ENCODE results near the gene RASSF1.

RASSF1 gene

DNA sequence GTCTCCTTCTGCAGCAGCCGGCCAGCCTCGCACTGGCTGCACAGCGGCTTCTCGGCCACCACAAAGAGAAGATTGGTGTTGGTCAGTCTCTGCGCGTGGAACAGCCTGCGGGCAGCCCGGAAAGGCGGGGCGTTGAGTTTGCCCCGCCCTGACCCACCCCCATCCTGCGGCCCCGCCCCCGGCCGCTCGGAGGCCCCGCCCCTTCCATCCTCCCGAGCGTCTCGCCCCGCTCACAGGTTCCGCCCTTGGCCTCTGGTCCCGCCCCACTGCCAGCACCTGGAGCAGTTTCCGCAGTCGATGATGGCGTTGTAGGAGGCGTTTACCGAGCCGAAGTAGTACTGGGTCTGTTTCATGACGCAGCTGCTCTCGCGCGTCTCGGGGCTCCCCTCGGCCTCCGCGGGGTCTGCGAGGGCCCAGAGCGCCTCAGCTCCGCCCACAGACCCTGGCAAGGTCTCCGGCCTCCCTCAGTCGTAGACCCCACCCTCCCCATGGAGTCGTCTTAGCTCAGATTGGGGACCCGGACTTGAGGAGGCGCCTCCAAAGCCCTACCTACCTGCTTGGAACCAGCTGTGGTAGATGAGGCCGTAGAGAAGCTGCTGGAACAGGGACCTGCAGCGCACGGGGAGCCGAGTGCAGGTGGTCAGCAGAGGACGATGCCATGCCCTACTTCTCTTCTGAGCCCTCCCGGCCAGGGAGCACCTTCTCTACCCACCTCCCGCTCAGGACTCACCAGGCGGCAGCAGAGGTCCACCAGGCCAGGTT, 24.6 kb upstream of the RASSF1 start:
- DNase-seq = no peak

DNA sequence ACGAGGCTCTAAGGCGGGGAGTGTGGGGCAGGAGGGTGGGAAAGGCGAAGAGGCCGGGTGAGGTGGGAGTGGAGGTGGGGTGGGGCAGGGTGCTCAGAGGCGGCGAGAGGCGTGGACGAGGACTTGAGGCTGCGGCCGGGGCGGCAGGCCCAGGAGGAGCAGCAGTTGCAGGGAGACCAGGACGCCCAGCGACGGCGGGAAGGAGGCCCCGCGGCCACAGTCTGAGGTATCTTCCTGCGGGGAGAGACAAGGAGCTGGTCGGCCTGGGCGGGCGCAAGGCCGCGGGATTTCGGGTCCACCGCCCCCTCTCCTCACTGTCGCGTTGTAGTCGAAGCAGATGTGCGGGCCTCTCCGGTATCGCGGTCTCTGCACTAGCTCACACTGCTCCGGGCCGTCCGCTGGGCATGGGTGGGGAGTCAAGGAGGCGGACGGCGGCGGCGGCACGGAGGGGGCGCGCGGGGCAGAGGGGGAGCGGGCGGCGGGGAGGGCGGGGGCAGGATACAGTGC, 24.0 kb upstream of the RASSF1 start:
- no peak for DNase-seq

DNA sequence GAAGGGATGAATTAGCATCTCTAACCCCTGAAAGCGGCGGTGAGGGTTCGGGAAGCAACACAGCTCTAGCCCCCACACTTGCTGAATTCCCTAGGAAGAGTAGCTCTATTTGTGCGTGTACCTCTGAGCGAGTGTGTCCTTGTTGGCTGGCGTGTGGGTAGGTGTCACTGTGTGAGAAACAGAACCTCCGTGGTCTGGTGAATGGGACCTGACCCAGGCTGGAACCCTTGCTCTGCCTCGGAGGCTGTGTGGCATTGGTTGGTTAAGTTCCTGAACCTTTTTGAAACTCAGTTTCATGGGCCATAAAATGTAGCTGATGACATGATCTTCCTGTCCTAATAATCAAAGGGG, 19.1 kb upstream of the RASSF1 start:
- DNase-seq = no peak

DNA sequence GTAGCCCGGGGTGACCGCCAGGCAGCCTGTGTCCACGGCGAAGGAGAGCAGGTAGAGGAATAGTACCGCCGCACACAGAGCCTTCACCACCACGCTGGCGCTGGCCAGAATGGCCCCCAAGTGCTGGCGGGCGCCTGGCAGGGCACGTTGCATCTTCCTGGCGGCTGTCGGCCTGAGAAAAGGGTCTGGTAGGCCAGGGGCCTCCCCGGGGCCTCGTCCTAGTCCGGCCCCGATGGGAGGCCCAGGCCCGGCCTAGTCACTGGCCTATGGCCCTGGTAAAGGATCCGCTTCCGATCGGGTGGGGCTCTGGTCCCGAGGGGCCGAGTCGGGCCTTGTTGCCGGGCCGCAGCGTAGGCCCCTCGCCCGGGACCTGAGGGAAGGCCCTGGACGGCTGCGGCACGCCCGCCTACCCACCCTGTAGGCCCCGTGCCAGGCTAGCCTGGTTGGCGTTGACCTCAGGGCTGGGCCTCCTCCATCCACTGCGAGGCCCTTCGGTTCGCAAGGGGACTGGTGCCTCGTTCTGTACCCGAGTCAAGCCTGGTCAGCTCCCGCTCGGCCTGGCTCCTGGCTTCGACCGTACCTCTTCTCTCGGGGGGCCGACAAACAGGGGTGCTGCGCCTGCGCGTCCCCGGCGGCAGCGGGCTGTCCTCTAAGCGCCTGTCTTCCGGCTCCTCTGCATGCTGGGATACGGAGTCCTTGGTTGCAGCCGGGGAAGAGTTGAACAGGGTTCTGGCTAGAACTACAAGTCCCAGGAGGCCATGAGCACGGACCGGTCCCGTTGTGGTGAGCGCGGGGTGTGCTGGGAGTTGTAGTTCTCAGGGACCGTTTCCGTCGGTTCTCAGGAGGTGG, 18.5 kb upstream of the RASSF1 start, which contains the start of gene TMEM115:
TMEM115 (minus strand) TSS at position 611 of the 849 bp plus-strand sequence; CDS start at position 153, 458 bp downstream.
- peak; percentile 87 for DNase-seq

DNA sequence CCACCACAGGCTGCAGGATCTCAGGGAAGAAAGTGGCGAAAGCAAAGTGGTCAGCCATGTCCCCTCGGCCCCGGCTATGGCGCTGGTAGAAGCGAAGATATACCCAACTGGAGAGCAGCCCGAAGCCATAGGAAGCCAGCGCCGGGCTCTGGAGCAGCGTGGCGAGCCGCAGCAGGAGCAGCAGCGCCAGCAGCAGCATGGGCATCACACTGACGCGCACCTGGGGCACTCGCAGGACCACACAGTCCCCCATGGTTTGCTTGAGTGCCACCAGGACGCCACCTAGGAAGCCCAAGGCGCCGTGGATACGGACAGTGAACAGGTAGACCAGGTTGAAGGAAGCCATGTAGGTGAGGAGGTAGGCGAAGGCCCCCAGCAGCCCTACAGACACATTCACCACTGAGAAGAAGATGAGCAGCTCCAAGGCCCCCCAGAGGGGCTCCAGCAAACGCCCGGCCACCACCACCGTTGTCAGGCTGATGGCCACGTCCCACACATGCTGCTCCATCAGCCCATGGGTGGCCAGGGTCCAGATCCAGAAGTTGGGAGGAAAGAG, 17.8 kb upstream of the RASSF1 start:
- DNase-seq = no peak

DNA sequence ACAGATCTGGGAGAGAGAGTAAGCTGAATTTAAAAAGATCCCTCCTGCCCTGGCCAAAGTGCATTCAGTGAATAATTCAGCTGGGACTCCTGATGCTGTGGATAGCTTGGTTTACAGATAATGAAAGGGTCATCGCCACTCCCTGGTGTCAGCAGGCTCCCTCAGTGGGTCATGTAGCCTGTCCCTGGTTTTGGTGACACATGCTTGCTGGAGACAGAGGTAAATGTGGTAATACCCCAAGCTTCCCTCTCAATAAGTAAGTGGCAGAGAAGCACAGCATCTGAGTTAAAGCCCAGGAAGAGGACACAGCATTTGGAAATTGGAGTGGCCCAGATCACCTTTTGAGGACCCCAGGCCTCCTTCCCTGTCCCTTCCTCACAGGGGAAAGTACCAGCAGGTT, 16.8 kb upstream of the RASSF1 start:
- no peak for DNase-seq

DNA sequence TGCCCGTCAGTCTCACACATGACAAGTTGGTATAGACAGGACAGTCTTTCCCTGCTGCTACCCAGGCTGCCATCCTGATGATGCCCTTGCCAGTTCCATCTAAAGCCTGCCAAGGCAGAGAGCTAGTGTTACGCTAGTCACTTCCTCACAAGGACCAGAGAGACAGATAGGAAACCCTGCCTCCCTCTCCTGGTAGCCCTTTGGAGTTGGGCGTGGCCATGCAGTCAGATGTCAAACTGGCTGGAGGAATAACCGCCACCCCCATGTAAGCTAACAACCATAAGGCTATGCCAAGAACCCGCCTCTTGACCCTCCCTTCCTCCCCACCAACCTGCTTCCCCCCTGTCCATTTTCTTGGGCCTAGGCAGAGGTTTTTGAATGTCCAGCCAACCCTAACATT, 15.9 kb upstream of the RASSF1 start:
- DNase-seq = peak; percentile 26

DNA sequence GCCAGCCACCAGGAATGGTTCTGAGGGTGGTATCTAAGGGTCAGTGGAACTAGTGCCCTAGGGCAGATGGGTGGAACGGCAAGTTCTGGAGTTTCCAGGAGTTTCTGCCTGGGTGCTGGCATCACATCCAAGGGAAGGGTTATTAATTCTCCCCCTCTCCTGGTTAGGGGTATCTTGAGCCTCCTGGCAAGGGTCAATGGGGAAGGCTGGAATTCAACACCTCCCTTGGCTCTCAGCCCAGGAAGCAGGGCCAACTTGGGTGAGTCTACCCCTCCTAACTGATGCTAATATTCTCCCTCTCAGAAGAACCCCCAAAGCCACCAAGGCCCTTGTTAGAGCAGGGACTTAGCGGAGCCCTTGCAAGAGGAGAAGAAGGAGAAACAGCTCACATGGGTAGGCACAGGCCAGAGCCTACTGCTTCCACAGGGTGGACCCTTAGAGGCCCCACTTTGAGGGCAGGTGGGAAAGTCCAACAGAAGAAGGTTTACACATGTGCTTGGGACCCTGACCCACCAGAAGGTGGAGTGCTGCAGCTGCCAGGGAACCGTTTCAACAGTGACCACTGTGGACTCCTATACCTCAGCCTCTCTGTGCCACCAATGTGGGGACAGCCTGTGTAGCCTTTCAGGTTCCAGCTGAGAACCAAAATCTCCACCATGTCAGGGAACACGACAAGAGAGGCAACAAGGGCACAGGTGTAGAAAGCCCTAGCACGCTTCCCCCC, 15.4 kb upstream of the RASSF1 start:
- DNase-seq = no peak

DNA sequence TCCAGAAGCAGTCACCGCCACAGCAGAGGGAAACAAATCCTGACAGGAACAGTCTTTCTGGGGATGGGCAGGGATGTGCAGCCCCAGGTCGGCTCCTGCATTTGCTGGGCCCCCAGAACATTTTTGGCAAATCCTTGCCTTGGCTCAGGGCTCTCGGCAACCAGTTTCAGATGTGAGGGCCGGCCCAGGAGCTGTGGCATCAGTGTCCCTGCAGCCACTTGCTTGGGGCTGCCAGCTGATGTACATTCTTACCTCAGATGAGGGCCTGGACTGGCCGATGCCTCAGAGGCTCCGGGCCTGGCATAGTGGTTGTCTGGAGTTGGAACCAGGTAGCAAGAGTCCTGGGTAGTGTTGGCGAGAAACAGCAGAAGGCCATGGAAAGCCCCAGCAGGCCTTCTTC, 14.2 kb upstream of the RASSF1 start:
- DNase-seq = no peak

DNA sequence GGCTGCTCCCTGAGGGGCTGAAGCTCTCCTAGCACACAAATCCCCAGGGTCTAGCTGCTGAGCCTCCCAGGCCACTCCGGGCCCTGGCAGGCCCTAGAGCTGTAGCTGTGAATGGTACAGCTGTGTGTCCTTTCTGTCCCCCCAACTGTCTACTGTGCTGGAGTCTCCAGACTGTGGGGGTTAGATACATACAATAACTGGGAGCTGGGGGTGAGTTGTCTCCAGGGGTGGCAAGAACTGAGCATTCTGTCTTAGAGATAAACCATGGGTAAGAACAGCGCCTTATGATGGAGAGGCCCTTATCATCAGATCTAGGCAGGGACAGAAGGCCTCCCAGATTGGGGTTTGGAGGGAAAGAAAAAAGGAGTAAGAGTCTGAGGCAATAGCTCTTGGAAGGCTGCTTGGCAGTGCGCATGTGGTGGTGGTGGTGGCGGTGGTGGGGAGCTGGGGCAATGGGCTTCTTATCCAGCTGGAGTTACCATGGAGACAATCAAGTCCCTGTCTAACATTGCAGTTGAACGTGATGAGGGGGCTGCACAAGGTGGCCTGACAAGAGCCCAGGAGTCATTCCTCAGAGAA, 13.6 kb upstream of the RASSF1 start:
- no peak for DNase-seq

DNA sequence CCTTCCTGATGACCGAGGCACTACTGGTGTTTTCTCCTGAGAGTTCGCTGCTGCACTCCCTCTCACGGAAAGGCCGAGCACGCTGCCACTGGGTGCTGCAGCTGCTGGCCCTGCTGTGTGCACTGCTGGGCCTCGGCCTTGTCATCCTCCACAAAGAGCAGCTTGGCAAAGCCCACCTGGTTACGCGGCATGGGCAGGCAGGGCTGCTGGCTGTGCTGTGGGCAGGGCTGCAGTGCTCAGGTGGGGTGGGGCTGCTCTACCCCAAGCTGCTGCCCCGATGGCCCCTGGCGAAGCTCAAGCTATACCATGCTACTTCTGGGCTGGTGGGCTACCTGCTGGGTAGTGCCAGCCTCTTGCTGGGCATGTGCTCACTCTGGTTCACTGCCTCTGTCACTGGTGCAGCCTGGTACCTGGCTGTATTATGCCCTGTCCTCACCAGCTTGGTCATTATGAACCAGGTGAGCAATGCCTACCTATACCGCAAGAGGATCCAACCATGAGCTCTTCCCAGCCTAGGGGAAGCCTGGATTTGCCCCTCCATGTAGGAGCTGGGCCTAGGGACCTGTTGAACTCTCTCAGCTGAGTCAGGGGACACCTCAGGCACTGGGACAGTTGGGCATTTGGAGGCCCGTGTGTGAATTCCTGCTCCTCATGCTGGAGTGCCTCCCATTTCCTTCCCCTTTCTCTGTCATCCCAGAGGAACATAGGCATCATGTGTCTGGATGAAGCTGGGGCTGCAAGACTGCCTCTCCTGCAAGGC, 12.8 kb upstream of the RASSF1 start:
- no peak for DNase-seq

DNA sequence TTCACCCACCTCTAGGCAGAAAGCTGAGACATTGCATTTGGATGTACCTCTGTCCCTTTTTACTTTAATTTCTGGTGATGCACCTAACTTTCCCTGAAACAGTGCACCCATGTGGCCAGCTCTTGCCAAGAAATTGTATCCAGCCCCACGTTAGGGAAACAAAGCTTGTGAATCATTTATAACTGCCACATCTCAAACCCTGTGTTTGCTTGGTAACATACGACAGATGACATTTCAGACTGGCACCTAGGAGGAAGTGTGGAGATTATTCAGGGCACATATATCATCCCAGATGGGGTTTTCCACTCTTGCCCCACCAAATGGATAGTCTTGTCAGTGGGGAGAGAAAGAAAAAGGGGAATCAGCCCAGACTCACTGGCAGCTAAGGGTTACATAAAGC, 12.1 kb upstream of the RASSF1 start:
- no peak for DNase-seq

DNA sequence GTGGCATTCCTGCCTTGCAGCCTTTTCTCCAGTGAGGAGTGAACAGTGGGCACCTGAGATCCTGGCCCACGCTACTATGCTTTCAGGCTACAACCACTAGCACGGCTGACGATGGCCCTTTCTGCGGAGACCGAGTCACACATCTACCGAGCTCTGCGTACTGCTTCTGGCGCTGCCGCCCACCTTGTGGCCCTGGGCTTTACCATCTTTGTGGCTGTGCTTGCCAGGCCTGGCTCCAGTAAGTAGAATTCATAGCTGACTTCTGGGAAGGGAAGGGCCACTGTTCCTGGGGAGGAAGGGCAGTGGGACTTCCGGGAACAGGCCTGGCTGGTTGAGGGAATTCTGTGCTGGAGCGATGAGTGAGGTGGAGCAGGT, 10.7 kb upstream of the RASSF1 start:
- no peak for DNase-seq

DNA sequence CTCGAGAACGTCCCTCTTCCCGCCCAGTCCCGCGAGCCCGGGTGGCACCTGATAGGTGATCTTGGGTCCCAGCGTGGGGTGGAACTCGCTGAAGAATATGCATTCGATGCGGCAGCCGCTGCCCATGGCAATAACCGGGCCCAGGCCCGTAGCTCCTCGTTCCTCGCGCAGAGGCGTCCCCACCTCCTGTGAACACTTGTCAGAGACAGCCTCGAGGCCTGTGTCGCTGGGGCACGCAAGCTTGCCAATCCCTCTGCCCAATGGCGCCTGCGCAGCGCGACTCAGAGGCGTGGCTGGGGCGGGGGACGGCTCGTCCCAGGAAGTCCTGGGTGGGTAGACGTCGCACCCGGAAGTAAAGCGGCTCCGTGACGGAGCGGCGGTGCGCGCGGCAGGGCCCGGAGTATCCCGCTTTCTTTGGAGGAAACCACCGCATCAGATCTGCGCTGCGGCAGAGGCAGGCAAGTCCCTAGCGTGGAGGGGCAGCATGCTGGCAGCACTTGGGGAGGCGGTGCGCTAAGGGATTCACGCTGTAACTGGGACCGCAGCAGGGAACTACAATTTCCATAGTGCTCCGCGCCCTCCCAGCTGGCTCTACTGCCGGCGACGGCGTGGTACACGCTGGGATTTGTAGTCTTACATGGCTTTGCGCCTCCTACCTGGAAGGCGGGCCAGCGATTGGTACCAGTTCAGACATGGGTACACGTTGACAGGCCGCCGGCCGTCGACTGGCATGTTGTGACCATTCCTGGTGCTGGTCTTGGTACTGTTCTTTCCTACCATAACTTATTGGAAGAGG, 10.1 kb upstream of the RASSF1 start, which contains the start of the genes CYB561D2 and NPRL2:
CYB561D2 (plus strand) TSS at position 336 of the 796 bp plus-strand sequence. CDS start 572 bp downstream, outside the sequence.
NPRL2 (minus strand) TSS at position 249 of the 796 bp plus-strand sequence; CDS start at position 126, 123 bp downstream.
- peak; percentile 83 for DNase-seq

DNA sequence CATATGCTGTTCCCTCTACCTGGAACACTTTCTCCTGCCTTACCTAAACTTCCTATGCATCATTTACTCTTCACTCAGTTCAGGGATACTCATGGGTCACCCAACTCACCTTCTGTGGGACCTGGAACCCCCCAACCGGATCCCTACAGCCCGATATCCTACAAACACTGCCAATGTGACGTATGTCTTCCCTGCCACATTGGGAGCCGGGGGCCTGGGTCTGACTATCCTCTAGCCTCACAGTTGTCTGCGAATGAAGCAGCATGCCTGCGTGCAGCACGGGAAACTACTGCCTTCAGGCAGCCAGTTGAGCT, 9.5 kb upstream of the RASSF1 start:
- DNase-seq = no peak

DNA sequence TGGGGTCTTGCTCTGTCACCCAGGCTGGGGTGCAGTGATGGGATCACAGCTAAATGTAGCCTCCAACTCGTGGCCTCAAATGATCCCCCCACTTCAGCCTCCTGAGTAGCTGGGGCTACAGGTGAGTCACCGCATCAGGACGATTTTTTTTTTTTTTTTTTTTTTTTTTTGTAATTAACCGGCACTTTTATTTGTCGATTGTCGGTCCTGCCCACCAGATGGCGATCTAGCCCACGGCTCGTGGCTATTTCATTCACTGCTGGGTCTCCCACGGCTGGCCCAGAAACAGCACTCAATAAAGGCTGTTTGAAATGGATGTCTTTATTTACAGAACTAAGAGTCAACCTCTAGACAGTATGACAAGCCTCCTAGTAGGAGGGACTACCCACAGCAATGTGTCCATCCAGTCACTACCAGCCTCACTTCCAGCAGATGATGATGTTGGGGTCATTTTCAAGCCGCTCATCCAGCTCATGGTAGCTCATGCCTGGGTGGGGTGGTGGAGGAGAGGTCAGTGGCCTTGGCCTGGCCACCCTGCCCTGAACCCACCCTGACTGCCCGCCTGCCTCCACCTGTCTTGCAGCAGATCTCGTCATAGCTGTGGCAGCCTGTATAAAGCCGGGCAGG, 6.7 kb upstream of the RASSF1 start:
- DNase-seq = peak; percentile 58

DNA sequence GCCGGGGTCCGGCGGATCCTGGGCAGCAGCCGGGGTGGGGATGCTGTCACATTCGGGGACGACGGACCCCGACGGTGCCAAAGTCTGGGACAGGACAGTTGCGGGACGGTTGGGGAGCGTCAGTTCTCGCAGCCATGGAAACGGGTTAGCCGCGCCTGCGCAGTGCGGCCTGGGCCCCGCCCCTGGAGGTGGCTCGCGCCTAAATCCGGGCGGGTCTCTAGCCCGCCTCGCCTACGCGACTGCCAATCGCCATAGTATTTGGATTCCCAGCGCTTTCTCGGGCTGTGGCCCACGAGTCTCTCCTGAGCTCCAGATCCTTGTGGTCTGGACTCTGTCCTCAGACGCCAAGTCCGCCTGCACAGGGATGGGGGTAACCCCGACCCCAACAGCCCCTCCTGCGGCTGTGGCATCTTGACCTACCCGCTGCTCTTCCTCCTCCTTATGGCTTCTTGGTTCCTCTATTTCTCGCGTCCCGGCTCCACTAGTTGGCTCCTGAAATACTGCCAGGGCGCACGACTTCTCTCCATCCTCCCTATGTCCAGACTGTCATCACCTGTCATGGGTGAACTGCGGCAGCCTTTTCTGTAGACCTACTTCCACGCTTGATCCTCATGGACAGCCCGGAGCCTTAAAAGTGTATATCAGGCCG, 5.1 kb upstream of the RASSF1 start, which contains the start of gene ZMYND10:
ZMYND10 (minus strand) TSS at position 147 of the 649 bp plus-strand sequence. CDS start 153 bp downstream, outside the sequence.
- DNase-seq = peak; percentile 20

DNA sequence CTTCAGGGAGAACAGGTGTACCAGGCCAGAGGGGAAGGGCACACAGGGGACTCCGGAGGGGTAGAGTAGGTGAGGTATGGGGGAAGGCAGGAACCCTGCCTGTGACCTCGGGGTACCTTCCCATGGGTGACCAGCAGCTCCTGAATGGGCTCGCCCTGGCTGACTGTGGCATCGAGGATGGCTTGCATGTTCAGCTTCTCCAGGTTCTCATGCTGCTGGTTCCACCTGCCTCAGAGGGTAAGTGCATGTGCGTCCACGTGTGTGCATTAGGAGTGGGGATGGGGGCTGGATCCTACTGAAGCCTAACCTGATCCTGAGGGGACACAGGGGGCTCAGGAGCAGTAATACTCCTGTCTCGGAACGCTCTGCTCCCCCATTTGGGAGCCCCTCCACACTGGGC, 4.4 kb upstream of the RASSF1 start:
- no peak for DNase-seq

DNA sequence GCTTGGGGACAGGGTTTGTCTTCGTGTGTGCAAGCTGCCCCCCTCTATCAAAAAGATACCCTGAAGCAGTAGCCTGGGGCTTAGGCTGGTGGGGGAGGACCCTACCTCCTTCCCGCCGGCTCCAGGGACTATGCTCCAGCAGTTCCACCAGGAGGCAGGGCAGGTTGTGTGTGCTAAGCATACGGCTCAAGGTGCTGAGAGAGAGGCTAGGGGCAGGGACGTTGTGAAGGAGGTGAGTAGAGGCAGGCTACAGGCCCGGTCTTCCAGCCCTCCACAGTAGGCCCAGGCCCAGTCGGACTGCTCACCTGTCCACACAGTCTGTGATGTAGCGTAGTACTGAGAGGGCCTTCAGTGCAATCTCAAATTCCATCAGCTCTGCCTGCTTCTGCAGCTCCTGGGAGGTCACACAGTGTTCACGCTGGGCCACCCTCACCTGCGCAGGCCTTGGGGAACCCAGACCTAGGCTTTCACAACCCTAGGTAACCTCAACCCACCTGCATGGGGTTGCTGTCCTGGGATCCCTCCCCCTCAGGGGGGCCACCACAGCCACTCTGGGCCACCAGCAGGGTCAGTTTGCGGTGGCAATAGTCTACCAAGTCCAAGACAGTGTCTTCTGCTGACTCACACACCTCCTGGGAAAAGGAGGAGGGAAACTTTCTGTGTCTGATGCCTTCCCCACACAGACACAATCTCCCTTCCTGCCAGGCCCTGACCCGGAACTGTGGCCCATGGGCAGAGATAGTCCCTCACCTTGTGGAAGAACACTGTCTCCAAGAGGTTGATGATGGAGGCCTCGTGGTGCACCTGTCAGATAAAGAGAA, 2.4 kb upstream of the RASSF1 start:
- no peak for DNase-seq
